Stimulated activated naive B cell treated with anti-CD40 and anti-IgM and Interleukin-4, amounts not matched to agents 10 μg/mL and 1 μg/mL and 100 μg/mL, for 72 hours (primary cell): ENCODE data around the gene NFIB.

Source experiments
- ATAC-seq, 2 donors: fragments of 150-1000 bp; cut with Tn5 transposase; replicated peaks; 2 replicates each; pipeline ENCODE4 v1.10.0; 2021; ENCODE audit warnings: moderate library complexity in 1 of 2
- DNase-seq: peaks from one replicate; pipeline ENCODE4 v3.0.0; 2021
- H3K27ac Mint-ChIP-seq: one replicate; pipeline ENCODE4 v1.8.0; 2022; ENCODE audit warnings: mild to moderate bottlenecking, mixed read lengths
- H3K27me3 Mint-ChIP-seq, 2 donors: one replicate each; pipeline ENCODE4 v1.8.0; 2022; ENCODE audit warnings: mixed read lengths in 2 of 2
- H3K36me3 Mint-ChIP-seq, 2 donors: one replicate each; pipeline ENCODE4 v1.8.0; 2022; ENCODE audit warnings: mixed read lengths in 2 of 2, mild to moderate bottlenecking in 1 of 2
- H3K4me1 Mint-ChIP-seq, 2 donors: one replicate each; pipeline ENCODE4 v1.8.0; 2022; ENCODE audit warnings: mixed read lengths in 2 of 2, mild to moderate bottlenecking in 1 of 2
- H3K4me3 Mint-ChIP-seq, 2 donors: one replicate each; pipeline ENCODE4 v1.8.0; 2022; ENCODE audit warnings: mild to moderate bottlenecking in 2 of 2, mixed read lengths in 2 of 2, moderate library complexity in 1 of 2
- H3K9me3 Mint-ChIP-seq, 2 donors: one replicate each; pipeline ENCODE4 v1.8.0; 2022; ENCODE audit warnings: mixed read lengths in 2 of 2, mild to moderate bottlenecking in 1 of 2

Gene NFIB

GRCh38 chr9:14340219-14340873 is 26.4 kb upstream of the NFIB start:
- peaks cover 0 to 1% of the 10 kb centered on the region in 2 donors for H3K36me3 Mint-ChIP-seq
- H3K4me3 Mint-ChIP-seq, result no peak overlapping the region
- no peak overlapping the region for H3K27ac Mint-ChIP-seq
- H3K9me3 Mint-ChIP-seq, result no peaks in the 10 kb centered on the region
- DNase-seq, result no peak
- no peak for ATAC-seq
- peaks cover 15% of the 10 kb centered on the region in 2 donors for H3K27me3 Mint-ChIP-seq
- no peaks in the 10 kb centered on the region for H3K4me1 Mint-ChIP-seq

DNA sequence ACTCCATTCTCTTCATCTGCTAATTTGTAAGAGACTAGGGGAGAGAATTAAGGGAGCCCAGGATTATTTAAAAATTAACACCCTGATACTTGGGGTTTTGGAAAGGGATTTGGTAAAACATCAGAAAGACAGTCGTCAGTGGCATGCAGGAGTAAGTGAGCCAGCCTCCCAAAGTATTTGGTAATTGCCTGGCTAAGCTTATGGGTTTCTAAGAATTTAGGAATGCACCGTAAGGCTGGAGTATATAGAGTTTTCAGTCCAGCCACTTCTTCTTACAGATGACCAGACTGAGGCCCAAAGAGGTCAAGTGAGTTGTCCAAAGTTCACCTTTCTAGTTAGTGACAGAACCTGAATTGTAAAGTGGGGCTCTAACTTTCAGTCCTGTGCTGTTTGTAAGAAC is 25.8 kb upstream of the NFIB start:
- Mint-ChIP-seq H3K27me3 (peaks cover 15% of the 10 kb centered on the region in 2 donors), H3K4me1 (no peaks in the 10 kb centered on the region), H3K27ac (no peak overlapping the region), H3K36me3 (no peaks in the 10 kb centered on the region), H3K4me3 (no peak overlapping the region), H3K9me3 (no peaks in the 10 kb centered on the region)
- DNase-seq, result no peak
- ATAC-seq, result no peak

- H3K4me3 Mint-ChIP-seq, result no peak overlapping the region
- H3K9me3 Mint-ChIP-seq, result peaks cover 0 to 2% of the 10 kb centered on the region in 2 donors
- H3K27ac Mint-ChIP-seq, result no peak overlapping the region
- H3K27me3 Mint-ChIP-seq, result peaks cover 17% of the 10 kb centered on the region in 2 donors
- DNase-seq, result no peak
- no peaks in the 10 kb centered on the region for H3K4me1 Mint-ChIP-seq
- ATAC-seq, result no peak
- H3K36me3 Mint-ChIP-seq, result no peaks in the 10 kb centered on the region
These were observed 23.7 kb upstream of the NFIB start for GRCh38 chr9:14337615-14338014.

GRCh38 chr9:14336244-14336643 is 22.3 kb upstream of the NFIB start:
- Mint-ChIP-seq H3K4me1 (no peaks in the 10 kb centered on the region), H3K36me3 (no peaks in the 10 kb centered on the region), H3K9me3 (peaks cover 0 to 3% of the 10 kb centered on the region in 2 donors), H3K4me3 (no peak overlapping the region), H3K27ac (no peak overlapping the region), H3K27me3 (peaks cover 15 to 21% of the 10 kb centered on the region in 2 donors)
- ATAC-seq (no peak), DNase-seq (no peak)

DNA sequence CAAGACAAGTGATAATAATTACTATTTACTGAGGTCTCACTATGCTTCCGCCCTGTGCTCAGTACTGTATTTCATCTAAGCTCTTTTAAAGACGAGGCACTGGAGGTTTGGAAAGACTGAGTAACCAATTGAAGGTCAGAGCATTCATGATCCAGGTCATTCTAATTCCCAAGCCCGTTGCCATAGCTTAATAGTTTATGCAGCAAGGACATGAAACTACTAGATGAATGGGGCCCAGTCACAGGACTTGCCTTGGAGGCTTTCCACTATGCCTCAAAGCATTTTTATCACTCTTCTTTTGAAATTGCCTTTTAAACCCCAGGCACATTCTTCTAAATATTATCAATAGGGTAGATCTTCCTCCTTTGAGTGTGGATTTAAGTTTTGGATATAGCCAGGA is 17.2 kb upstream of the NFIB start:
- no peak for ATAC-seq
- H3K9me3 Mint-ChIP-seq, result peaks cover 0 to 3% of the 10 kb centered on the region in 2 donors
- DNase-seq, result no peak
- no peak overlapping the region for H3K27ac Mint-ChIP-seq
- no peak overlapping the region for H3K4me3 Mint-ChIP-seq
- H3K36me3 Mint-ChIP-seq, result no peaks in the 10 kb centered on the region
- no peaks in the 10 kb centered on the region for H3K4me1 Mint-ChIP-seq
- H3K27me3 Mint-ChIP-seq, result peaks cover 14 to 18% of the 10 kb centered on the region in 2 donors

DNA sequence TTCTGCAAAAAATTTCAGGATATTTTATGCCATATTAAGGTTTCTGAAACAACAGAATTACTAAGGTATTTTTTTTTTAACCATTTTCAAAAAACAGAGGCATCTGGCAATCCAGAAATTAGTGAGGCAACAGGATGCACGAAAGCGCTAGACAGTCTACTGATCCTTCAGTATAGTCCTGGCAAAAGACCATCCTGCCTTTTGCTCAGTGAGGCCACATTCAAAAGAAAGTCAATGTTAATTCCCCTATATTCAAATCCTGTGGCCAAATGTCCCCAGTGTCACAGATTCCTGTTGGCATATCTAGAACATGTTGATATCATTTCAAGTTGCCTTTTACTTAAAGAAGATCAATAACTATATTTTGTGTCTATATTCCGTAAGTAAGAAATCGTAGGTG is 13.1 kb upstream of the NFIB start:
- Mint-ChIP-seq H3K27me3 (peaks cover 15 to 23% of the 10 kb centered on the region in 2 donors), H3K4me3 (no peak overlapping the region), H3K4me1 (peaks cover 5 to 9% of the 10 kb centered on the region in 2 donors), H3K27ac (no peak overlapping the region), H3K36me3 (peaks cover 0 to 3% of the 10 kb centered on the region in 2 donors), H3K9me3 (no peaks in the 10 kb centered on the region)
- ATAC-seq, result no peak
- DNase-seq, result no peak

- ATAC-seq, result no peak
- H3K27ac Mint-ChIP-seq, result no peak overlapping the region
- no peaks in the 10 kb centered on the region for H3K9me3 Mint-ChIP-seq
- peaks cover 15 to 30% of the 10 kb centered on the region in 2 donors for H3K27me3 Mint-ChIP-seq
- H3K36me3 Mint-ChIP-seq, result peaks cover 0 to 3% of the 10 kb centered on the region in 2 donors
- no peak for DNase-seq
- no peak overlapping the region for H3K4me3 Mint-ChIP-seq
- H3K4me1 Mint-ChIP-seq, result peaks cover 5 to 12% of the 10 kb centered on the region in 2 donors
These were observed 12.4 kb upstream of the NFIB start for GRCh38 chr9:14326264-14326826.

DNA sequence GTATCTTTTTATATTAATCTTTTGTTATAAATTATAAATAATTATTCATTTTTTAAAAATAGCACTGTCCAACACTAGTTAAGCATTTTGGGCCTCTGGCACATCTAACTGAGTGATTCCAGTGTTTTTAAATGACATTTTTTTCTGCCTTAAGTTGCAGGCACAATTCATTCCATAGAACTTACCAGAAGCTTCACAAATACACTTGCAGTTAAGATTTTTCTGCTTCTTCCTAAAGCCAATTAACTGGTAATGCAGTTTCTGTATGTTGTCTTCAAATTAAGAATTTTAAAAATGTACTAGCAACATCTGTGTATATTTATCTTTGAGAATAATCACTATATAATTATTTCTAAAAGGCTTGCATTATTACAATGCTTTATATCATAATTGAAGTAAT is 11.2 kb upstream of the NFIB start:
- H3K27me3 Mint-ChIP-seq, result peaks cover 26 to 42% of the 10 kb centered on the region in 2 donors
- ATAC-seq (no peak), DNase-seq (no peak)
- H3K9me3 Mint-ChIP-seq, result peaks cover 0 to 3% of the 10 kb centered on the region in 2 donors
- peaks cover 7 to 12% of the 10 kb centered on the region in 2 donors for H3K4me1 Mint-ChIP-seq
- H3K4me3 Mint-ChIP-seq, result no peak overlapping the region
- no peak overlapping the region for H3K27ac Mint-ChIP-seq
- peaks cover 0 to 3% of the 10 kb centered on the region in 2 donors for H3K36me3 Mint-ChIP-seq

- DNase-seq (no peak), ATAC-seq (no peak)
- Mint-ChIP-seq H3K36me3 (peaks cover 0 to 3% of the 10 kb centered on the region in 2 donors), H3K27me3 (peaks cover 23 to 35% of the 10 kb centered on the region in 2 donors), H3K4me1 (peaks cover 7 to 12% of the 10 kb centered on the region in 2 donors), H3K9me3 (peaks cover 0 to 3% of the 10 kb centered on the region in 2 donors), H3K4me3 (no peak overlapping the region), H3K27ac (no peak overlapping the region)
These were observed 10.2 kb upstream of the NFIB start for GRCh38 chr9:14323985-14324650.

- no peak for DNase-seq
- Mint-ChIP-seq H3K4me1 (peaks cover 7 to 12% of the 10 kb centered on the region in 2 donors), H3K27me3 (peaks cover 29 to 33% of the 10 kb centered on the region in 2 donors), H3K9me3 (peaks cover 0 to 3% of the 10 kb centered on the region in 2 donors), H3K27ac (peak overlapping the region; percentile 86), H3K36me3 (peaks cover 0 to 3% of the 10 kb centered on the region in 2 donors), H3K4me3 (peak overlapping the region; percentile 87 to 92)
- ATAC-seq, result peak in 1 of 2 donors; percentile 5
These were observed 9.4 kb upstream of the NFIB start for GRCh38 chr9:14323083-14323971.

DNA sequence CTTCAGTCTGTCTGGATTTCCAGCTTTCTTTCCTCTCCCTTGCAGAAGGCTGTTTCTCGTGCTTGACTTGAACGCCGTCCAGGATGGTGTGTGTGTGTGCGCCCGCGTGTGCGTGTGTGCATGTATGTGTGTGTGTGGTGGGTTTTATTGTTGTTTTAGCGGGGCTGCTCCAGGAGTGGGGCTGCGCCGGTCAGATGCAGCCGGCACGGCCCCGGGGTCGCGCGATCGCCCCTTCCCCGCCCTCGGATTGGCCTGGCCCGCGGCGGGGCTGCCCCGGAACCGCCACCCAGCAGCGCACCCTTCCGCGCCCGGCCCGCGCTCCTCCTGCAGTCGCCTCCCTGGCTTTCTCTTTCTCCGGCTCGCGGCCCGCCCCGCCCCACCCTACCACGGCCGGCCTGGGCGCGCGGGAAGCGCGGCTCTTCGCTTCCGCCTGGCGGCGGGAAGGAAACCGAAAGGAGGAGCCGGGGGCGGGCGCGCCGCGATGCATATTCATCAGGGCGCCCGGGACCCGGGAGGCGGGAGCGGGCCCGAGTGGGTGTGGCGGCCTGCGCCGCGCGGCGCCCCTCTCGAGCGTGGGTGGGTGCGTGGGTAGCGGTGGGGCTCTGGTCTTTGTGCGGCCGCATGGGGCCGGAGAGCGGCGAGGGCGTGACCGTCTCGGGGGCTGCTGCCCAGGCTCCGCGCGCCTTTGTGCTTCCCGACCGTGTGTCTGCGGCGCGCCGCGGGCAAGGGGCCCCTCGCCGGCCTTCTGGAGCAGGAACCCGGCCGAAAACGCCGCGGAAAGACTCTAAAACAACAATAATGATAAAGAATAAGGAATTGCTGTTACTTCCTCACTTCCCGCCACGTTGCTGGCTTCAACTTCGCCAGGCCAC is 8.5 kb upstream of the NFIB start:
- H3K27me3 Mint-ChIP-seq, result peaks cover 33 to 41% of the 10 kb centered on the region in 2 donors
- H3K4me3 Mint-ChIP-seq, result peak overlapping the region; percentile 87 to 92
- peak; percentile 69 for DNase-seq
- peak; percentile 92 to 93 for ATAC-seq
- H3K4me1 Mint-ChIP-seq, result peaks cover 7 to 12% of the 10 kb centered on the region in 2 donors
- H3K36me3 Mint-ChIP-seq, result peaks cover 0 to 3% of the 10 kb centered on the region in 2 donors
- H3K27ac Mint-ChIP-seq, result peak overlapping the region; percentile 86
- peaks cover 0 to 3% of the 10 kb centered on the region in 2 donors for H3K9me3 Mint-ChIP-seq

- Mint-ChIP-seq H3K36me3 (peaks cover 0 to 3% of the 10 kb centered on the region in 2 donors), H3K4me1 (peaks cover 7 to 12% of the 10 kb centered on the region in 2 donors), H3K9me3 (peaks cover 0 to 7% of the 10 kb centered on the region in 2 donors), H3K27ac (no peak overlapping the region), H3K27me3 (peaks cover 39 to 49% of the 10 kb centered on the region in 2 donors), H3K4me3 (peak overlapping the region; percentile 87 to 92)
- DNase-seq (no peak), ATAC-seq (no peak)
These were observed 7.7 kb upstream of the NFIB start for GRCh38 chr9:14321517-14322130.
